NK-92 (cell line): ENCODE measurements around the gene CTNNA2.

ENCODE experiments used
- DNase-seq: peaks from one replicate; lab custom pipeline; 2025; ENCODE audit not compliant: unreplicated experiment; lab: John Stamatoyannopoulos, UW

The CTNNA2 gene

GRCh38 chr2:80363330-80363729 lies 850.5 kb downstream of the CTNNA2 start:
- DNase-seq: no peak

GRCh38 chr2:80363791-80364349 lies 851.0 kb downstream of the CTNNA2 start:
- DNase-seq: no peak

GRCh38 chr2:80364524-80365212 lies 851.8 kb downstream of the CTNNA2 start:
- DNase-seq: no peak

GRCh38 chr2:80365762-80366161 lies 852.9 kb downstream of the CTNNA2 start:
- no peak for DNase-seq

- no peak for DNase-seq
These were observed 857.6 kb downstream of the CTNNA2 start for GRCh38 chr2:80370375-80371009.

GRCh38 chr2:80374105-80374504 lies 861.3 kb downstream of the CTNNA2 start:
- DNase-seq: no peak

- DNase-seq: no peak
These were observed 864.2 kb downstream of the CTNNA2 start for GRCh38 chr2:80377071-80377470.

- DNase-seq: no peak
These were observed 867.9 kb downstream of the CTNNA2 start for GRCh38 chr2:80380736-80381135.

GRCh38 chr2:80381666-80382065 lies 868.8 kb downstream of the CTNNA2 start:
- no peak for DNase-seq

GRCh38 chr2:80392441-80392840 lies 879.6 kb downstream of the CTNNA2 start:
- no peak for DNase-seq

GRCh38 chr2:80393991-80394390 lies 881.1 kb downstream of the CTNNA2 start:
- no peak for DNase-seq

- no peak for DNase-seq
These were observed 882.4 kb downstream of the CTNNA2 start for GRCh38 chr2:80395251-80395650.

- DNase-seq: no peak
These were observed 883.4 kb downstream of the CTNNA2 start for GRCh38 chr2:80396276-80396675.

- DNase-seq: no peak
These were observed 890.2 kb downstream of the CTNNA2 start for GRCh38 chr2:80403081-80403480.

GRCh38 chr2:80407377-80407776 lies 894.5 kb downstream of the CTNNA2 start:
- DNase-seq: no peak

GRCh38 chr2:80410346-80410745 lies 897.5 kb downstream of the CTNNA2 start:
- no peak for DNase-seq

- no peak for DNase-seq
These were observed 900.3 kb downstream of the CTNNA2 start for GRCh38 chr2:80413136-80413535.

GRCh38 chr2:80417737-80418136 lies 904.9 kb downstream of the CTNNA2 start:
- DNase-seq: no peak

GRCh38 chr2:80420530-80421208 lies 907.8 kb downstream of the CTNNA2 start:
- DNase-seq: no peak

GRCh38 chr2:80429251-80429650 lies 916.4 kb downstream of the CTNNA2 start:
- DNase-seq: no peak

- DNase-seq: no peak
These were observed 925.1 kb downstream of the CTNNA2 start for GRCh38 chr2:80437959-80438358.

- no peak for DNase-seq
These were observed 925.8 kb downstream of the CTNNA2 start for GRCh38 chr2:80438686-80439085.
